Eye (tissue), 1 donor: Measurements from ENCODE around the gene SLC34A2.
"Not testable (repeated sequence)": the region's sequence is repeated elsewhere in the genome, so short reads cannot be mapped to it uniquely, and the experiment has no call there.

Experiments used
- DNase-seq: peaks from one replicate; pipeline ENCODE4 v3.0.0-alpha.2; 2015

SLC34A2 gene, protein sequence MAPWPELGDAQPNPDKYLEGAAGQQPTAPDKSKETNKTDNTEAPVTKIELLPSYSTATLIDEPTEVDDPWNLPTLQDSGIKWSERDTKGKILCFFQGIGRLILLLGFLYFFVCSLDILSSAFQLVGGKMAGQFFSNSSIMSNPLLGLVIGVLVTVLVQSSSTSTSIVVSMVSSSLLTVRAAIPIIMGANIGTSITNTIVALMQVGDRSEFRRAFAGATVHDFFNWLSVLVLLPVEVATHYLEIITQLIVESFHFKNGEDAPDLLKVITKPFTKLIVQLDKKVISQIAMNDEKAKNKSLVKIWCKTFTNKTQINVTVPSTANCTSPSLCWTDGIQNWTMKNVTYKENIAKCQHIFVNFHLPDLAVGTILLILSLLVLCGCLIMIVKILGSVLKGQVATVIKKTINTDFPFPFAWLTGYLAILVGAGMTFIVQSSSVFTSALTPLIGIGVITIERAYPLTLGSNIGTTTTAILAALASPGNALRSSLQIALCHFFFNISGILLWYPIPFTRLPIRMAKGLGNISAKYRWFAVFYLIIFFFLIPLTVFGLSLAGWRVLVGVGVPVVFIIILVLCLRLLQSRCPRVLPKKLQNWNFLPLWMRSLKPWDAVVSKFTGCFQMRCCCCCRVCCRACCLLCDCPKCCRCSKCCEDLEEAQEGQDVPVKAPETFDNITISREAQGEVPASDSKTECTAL

DNA sequence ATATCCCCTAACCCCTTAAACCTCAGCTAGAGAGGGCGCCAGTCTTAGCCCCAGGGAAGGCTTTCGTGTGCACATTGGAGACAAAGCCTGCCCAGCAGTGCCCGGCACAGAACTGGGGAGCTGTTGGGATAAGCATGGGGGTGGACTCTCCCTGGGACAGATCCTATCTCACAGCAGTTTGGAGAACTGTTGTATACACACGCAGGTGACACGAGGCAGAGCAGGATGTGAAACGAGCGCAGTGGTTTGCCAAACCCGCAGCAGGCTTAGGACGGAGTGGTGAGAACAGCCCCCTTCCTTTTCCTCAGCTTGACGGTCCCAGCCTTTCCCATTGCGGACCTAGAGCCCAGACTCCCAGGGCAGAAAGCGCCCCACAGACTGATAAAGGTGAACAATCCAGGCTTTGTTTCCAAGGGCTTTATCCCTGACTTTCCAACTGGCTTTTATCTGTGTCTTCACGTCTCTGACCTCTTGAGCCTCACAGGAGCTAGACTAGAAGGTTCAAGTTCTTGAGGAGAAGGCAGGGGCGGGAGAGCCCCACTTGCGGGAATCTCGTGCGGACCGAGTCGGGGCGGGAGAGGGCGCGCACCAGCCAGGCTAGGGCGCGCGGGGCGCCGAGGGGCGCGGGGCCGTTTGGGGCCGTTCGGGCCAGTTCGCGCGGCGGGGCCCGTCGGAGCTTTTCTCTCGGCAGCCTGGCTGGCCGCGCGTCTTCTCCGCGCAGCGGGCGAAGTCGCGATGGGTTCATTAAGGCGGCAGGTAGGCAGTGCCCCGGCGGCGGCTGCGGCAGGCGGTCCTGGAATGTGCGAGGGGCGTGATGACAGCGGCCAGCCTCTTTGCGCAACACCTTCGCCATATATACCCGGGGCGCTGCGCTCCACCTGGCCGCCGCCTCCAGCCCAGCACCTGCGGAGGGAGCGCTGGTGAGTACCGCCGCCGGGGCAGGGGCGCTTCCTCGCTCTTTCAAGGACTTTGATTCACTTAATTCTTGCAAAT, at the start of gene SLC34A2:
Gene SLC34A2, plus strand, starts transcription at position 881 of the 993 bp plus-strand sequence. CDS start 6,650 bp downstream, outside the sequence.
- DNase-seq, result peak; percentile 65

- no peak for DNase-seq
Measured at GRCh38 chr4:25608644-25609043, 47.0 kb upstream of the SLC34A2 start.

DNA sequence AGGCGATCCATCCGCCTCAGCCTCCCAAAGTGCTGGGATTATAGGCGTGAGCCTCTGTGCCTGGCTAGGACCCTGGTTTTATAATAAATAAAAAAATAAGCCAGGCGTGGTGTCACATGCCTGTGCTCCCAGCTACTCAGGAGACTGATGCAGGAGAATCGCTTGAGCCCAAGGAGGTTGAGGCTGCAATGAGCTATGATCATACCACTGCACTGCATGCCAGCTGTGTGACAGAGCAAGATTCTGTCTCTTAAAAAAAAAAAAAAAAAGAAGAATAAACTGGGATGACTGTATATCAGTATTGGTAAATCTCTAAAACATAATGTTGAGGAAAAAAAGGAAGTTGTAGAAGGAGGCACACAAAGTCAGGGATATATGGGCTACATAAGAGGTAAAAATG, 45.7 kb upstream of the SLC34A2 start:
- DNase-seq, result no peak

DNA sequence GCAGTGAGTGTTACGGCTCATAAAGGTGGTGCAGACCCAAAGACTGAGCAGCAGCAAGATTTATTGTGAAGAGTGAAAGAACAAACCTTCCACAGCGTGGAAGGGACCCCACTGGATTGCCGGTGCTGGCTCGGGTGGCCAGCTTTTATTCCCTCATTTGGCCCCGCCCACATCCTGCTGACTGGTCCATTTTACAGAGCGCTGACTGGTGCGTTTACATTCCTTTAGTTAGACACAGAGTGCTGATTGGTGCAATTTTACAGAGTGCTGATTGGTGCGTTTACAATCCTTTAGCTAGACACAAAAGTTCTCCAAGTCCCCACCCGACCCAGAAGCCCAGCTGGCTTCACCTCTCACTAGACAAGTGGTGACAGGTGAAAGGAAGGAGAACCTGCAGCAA, 42.0 kb upstream of the SLC34A2 start:
- DNase-seq, result not testable (repeated sequence)

DNA sequence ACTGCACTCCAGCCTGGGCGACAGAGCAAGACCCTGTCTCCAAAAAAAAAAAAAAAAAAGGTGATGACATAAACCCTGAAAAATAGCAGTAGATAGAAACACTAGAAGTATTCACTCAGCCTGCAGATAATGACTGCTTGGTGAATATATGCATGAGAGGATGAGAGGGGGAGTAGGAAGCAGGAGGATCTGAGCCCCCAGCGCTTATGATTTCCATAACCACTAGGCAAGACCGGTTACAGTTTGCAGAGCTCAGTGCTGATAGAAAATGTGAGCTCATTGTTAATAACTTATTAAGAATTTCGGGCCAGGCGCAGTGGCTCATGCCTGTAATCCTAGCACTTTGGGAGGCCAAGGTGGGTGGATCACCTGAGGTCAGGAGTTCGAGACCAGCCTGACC, 40.8 kb upstream of the SLC34A2 start:
- no peak for DNase-seq

- peak; percentile 93 for DNase-seq
Measured at GRCh38 chr4:25621027-25621930, 34.4 kb upstream of the SLC34A2 start.

DNA sequence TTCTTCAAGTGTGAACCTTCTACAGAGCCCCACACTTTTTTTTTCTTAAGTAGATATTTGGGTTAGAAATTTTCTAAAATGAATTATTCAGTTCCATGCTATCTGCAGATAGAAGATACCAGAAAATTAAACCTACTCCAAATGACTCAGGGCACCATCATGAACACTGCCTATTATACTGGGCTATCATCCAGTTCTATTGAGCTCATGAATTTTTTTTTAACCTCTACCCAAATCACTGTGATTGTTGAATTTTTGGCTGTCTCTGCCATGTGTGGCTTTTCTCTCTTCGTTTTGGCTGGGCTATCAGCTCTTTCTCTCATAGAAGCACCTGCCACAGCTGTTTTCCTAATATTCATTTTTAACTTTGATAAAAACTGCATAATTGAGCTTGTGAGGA, 31.0 kb upstream of the SLC34A2 start:
- DNase-seq, result no peak

DNA sequence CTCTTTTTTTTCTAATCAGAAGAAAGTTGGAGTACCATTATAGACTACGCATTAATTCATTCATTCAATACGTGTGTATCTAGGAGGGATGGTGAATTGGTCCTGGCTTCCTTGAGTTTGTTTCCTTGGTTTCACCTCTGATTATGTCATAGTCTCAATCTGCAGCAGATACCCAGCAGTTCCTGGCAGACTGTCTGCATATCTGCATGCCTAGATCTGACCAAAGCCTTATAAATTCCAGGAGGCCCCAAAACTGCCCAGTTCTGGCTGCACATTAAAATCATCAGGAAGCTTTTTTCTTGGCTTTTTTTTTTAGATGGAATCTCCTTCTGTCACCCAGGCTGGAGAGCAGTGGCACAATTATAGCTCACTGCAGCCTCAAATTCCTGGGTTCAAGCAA, 27.2 kb upstream of the SLC34A2 start:
- DNase-seq, result no peak

DNA sequence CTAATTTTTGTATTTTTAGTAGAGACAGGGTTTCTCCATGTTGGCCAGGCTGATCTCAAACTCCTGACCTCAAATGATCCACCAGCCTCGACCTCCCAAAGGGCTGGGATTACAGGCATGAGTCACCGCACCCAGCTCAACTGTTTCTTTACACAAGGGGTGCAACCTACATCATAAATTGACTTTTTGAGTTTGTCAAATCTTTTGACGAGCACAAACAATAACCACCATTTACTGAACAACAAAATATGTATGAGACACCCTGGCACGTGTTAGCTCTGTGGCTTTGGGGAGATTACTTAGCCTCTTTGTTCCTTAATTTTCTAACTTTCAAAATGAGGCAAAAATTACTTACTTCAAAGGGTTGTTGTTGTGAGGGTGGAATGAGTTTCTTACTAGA, 23.5 kb upstream of the SLC34A2 start:
- no peak for DNase-seq

DNA sequence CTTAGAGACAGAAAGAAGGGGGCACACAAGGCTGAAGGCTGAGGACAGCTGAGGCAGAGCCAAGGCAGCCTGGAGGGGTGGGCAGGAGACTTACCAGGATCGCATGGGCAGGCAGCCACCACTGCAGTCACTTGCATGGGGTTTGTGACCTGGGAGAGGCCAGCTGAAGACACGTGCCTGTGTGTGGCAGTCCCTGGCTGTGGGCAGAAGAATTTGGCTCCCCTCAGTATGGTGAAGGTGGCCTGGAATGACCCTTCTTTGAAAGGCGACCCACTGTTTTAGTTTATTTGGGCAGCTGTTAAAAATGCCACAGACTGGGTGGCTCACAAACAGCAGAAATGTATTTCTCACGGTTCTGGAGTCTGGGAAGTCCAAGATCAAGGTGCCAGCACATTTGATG, 22.1 kb upstream of the SLC34A2 start:
- DNase-seq, result no peak

DNA sequence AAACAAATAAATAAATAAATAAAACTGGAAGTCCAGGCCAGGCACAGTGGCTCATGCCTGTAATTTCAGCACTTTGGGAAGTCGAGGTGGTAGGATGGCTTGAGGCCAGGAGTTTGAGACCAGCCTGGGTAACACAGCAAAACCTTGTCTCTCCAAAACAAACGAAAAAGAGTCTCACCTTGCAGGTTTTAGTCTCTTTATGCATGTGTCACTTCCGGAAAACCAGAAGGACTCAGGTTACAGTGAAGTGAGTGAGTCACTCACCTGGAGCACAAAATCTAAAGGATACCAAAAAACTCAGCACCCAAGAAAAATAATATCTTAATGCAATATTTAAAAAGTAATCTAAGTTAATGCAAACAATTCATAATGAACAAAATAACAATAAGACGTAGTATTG, 20.1 kb upstream of the SLC34A2 start:
- no peak for DNase-seq

GRCh38 chr4:25637581-25638220, 17.9 kb upstream of the SLC34A2 start:
- DNase-seq, result no peak

GRCh38 chr4:25638221-25638601, 17.4 kb upstream of the SLC34A2 start:
- no peak for DNase-seq

- DNase-seq, result no peak
Measured at GRCh38 chr4:25638806-25639205, 16.8 kb upstream of the SLC34A2 start.

DNA sequence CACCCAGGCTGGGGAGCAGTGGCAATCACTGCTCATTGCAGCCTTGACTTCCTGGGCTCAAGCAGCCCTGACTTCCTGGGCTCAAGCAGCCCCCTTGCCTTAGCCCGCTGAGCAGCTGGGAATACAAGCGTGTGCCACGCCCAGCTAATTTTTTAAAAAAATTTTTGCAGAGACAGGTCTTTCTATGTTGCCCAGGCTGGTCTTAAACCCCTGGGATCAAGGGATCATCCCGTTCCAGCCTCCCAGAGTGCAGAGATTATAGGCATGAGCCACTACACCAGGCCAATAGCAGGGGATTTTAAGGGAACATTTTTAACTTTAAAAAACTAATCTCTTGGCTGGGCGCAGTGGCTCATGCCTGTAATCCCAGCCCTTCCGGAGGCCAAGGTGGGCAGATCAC, 5.3 kb upstream of the SLC34A2 start:
- no peak for DNase-seq

GRCh38 chr4:25651682-25652081, 4.0 kb upstream of the SLC34A2 start:
- DNase-seq, result no peak

- DNase-seq, result peak; percentile 13
Measured at GRCh38 chr4:25654031-25654970, 1.4 kb upstream of the SLC34A2 start.

DNA sequence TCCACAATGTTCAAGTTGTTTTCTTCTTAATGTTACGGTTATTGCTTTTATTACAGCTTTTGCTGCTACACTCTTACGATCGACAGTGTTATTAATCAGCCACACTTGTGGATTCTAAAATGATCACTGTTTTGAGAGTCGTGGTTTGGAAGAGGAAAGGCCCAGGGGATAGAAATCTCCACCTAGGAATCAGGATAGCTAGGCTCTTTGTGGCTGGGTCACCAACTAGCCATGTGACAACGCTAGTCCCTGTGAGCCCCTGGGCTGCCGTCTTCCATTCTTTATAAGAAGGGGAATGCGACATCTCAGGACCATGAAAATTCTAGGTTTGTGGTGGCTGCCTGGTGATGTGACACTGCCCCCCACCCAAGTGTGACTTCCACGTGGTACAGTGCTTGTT, 380 bp downstream of the SLC34A2 start:
- DNase-seq, result peak; percentile 57

- DNase-seq, result no peak
Measured at GRCh38 chr4:25658357-25658771, 2.7 kb downstream of the SLC34A2 start.

GRCh38 chr4:25658777-25659176, 3.1 kb downstream of the SLC34A2 start:
- DNase-seq, result no peak
